MCF 10A (cell line): ENCODE data around the gene FADS1. TPM values are rescaled to one million over a fixed set of nuclear protein-coding genes. Genes with fewer than 3 reads are reported as not detected.

Experiments
- BruUV-seq: library from RNA; stranded (reverse); fragments of 400-500 nt; replicated peaks from 2 replicates; lab custom pipeline; 2021; lab: Mats Ljungman, UMichigan
- CTCF ChIA-PET: fragments of 300-600 bp; sonication (Branson Sonifier 250); formaldehyde crosslinking; extraction: SDS; loops from one replicate; lab custom pipeline; 2021; ENCODE audit warnings: antibody characterized with exemption, inconsistent platforms; lab: Yijun Ruan, JAX
- POLR2A ChIA-PET: fragments of 300-600, 350-650 bp; sonication (Branson Sonifier 250); formaldehyde crosslinking; extraction: SDS; loops from one replicate; lab custom pipeline; 2020; ENCODE audit warnings: antibody characterized with exemption, inconsistent platforms; lab: Yijun Ruan, JAX
- DNase-seq: peaks from one replicate; pipeline ENCODE4 v3.0.0-alpha.2; 2018; ENCODE audit not compliant: unreplicated experiment
- H3K27ac Mint-ChIP-seq: one replicate; pipeline ENCODE4 v1.8.0; 2022; ENCODE audit warnings: mild to moderate bottlenecking, low read depth, mixed read lengths; ENCODE audit not compliant: unreplicated experiment
- H3K27me3 Mint-ChIP-seq: one replicate; pipeline ENCODE4 v1.8.0; 2022; ENCODE audit warnings: mixed read lengths; ENCODE audit not compliant: insufficient read depth, unreplicated experiment
- H3K36me3 Mint-ChIP-seq: one replicate; pipeline ENCODE4 v1.8.0; 2022; ENCODE audit warnings: mild to moderate bottlenecking, moderate library complexity, mixed read lengths; ENCODE audit not compliant: insufficient read depth, unreplicated experiment
- H3K4me1 Mint-ChIP-seq: one replicate; pipeline ENCODE4 v1.8.0; 2022; ENCODE audit warnings: mixed read lengths; ENCODE audit not compliant: insufficient read depth, unreplicated experiment
- H3K4me3 Mint-ChIP-seq: one replicate; pipeline ENCODE4 v1.8.0; 2022; ENCODE audit warnings: mild to moderate bottlenecking, moderate library complexity, mixed read lengths; ENCODE audit not compliant: unreplicated experiment
- H3K9me3 Mint-ChIP-seq: one replicate; pipeline ENCODE4 v1.8.0; 2022; ENCODE audit warnings: mixed read lengths; ENCODE audit not compliant: unreplicated experiment
- intact Hi-C: fragments of 100-400 bp; cut with micrococcal nuclease; formaldehyde crosslinking; loops from 2 replicates; pipeline ENCODE4 v1.14.1; 2022
- total RNA-seq: library from RNA; stranded (reverse); gene quantifications from 2 replicates; pipeline ENCODE4 v1.2.3, GENCODE V29; 2022
- TF ChIP-seq, protein P1 (sequence below): fragments of 200-600 bp; IDR thresholded peaks from one replicate; pipeline ENCODE4 v1.8.0; 2022; ENCODE audit warnings: antibody characterized with exemption, mild to moderate bottlenecking; ENCODE audit not compliant: unreplicated experiment

The FADS1 gene
- total RNA-seq, 1 experiment from 2014 or later, result 27.5 TPM

- BruUV-seq, result no TSS peak
- ChIA-PET POLR2A (no interaction called here), CTCF (no interaction called here)
- no peaks in the 10 kb centered on the region for H3K27me3 Mint-ChIP-seq
- H3K36me3 Mint-ChIP-seq, result peaks cover 11% of the 10 kb centered on the region
- intact Hi-C loops, result no loop called here
- no peaks in the 10 kb centered on the region for H3K4me1 Mint-ChIP-seq
- no peak overlapping the region for H3K4me3 Mint-ChIP-seq
- TF ChIP-seq, protein P1, sequence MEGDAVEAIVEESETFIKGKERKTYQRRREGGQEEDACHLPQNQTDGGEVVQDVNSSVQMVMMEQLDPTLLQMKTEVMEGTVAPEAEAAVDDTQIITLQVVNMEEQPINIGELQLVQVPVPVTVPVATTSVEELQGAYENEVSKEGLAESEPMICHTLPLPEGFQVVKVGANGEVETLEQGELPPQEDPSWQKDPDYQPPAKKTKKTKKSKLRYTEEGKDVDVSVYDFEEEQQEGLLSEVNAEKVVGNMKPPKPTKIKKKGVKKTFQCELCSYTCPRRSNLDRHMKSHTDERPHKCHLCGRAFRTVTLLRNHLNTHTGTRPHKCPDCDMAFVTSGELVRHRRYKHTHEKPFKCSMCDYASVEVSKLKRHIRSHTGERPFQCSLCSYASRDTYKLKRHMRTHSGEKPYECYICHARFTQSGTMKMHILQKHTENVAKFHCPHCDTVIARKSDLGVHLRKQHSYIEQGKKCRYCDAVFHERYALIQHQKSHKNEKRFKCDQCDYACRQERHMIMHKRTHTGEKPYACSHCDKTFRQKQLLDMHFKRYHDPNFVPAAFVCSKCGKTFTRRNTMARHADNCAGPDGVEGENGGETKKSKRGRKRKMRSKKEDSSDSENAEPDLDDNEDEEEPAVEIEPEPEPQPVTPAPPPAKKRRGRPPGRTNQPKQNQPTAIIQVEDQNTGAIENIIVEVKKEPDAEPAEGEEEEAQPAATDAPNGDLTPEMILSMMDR, result no peak
- no peaks in the 10 kb centered on the region for H3K9me3 Mint-ChIP-seq
- H3K27ac Mint-ChIP-seq, result no peak overlapping the region
- DNase-seq, result no peak
Observed at GRCh38 chr11:61773809-61774208, 43.0 kb downstream of the FADS1 start.

GRCh38 chr11:61773356-61773755 lies 43.4 kb downstream of the FADS1 start:
- CTCF ChIA-PET, result no interaction called here
- no peak overlapping the region for H3K27ac Mint-ChIP-seq
- no peaks in the 10 kb centered on the region for H3K4me1 Mint-ChIP-seq
- no peaks in the 10 kb centered on the region for H3K27me3 Mint-ChIP-seq
- no TSS peak for BruUV-seq
- DNase-seq, result no peak
- intact Hi-C loops, result no loop called here
- peaks cover 7% of the 10 kb centered on the region for H3K36me3 Mint-ChIP-seq
- no peaks in the 10 kb centered on the region for H3K9me3 Mint-ChIP-seq
- no peak overlapping the region for H3K4me3 Mint-ChIP-seq
- TF ChIP-seq, protein P1, result no peak
- POLR2A ChIA-PET, result no interaction called here

DNA sequence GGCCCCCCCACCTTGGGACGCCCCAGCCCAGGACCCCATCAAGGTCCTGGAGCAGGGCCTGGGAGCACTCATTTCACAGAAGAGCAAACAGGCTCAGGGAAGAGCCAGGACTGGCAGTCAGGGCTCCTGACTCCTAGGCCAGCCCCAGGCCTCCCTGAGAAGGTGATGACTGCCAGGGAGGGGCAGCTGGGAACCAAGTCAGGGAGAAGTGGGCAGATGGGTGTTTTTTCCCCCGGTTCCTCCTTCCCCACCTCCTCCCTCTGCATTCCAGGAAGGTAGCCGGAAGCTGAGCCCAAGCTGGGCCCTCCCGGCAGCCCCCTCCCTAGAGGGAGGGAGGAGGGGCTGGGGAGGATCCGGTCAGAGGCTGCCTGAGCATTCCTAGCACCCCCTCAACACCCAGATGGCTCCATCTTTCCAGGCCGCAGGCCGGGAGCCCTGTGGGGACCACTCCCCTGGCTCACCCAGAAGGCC lies 44.8 kb downstream of the FADS1 start:
- ChIA-PET CTCF (interaction anchor here (0.6 kb wide), 2 partner anchors 11 to 511 kb away, joined by 3 read pairs; no protein-coding TSS in a partner anchor), POLR2A (no interaction called here)
- BruUV-seq, result no TSS peak
- Mint-ChIP-seq H3K27me3 (no peaks in the 10 kb centered on the region), H3K27ac (no peak overlapping the region), H3K36me3 (peaks cover 7% of the 10 kb centered on the region), H3K4me1 (no peaks in the 10 kb centered on the region), H3K9me3 (no peaks in the 10 kb centered on the region), H3K4me3 (no peak overlapping the region)
- no peak for DNase-seq
- intact Hi-C loops, result no loop called here
- TF ChIP-seq, protein P1, result no peak

- intact Hi-C loops, result no loop called here
- no TSS peak for BruUV-seq
- H3K4me1 Mint-ChIP-seq, result no peaks in the 10 kb centered on the region
- H3K9me3 Mint-ChIP-seq, result no peaks in the 10 kb centered on the region
- H3K27me3 Mint-ChIP-seq, result no peaks in the 10 kb centered on the region
- no peak overlapping the region for H3K4me3 Mint-ChIP-seq
- H3K36me3 Mint-ChIP-seq, result peaks cover 7% of the 10 kb centered on the region
- ChIA-PET CTCF (no interaction called here), POLR2A (no interaction called here)
- no peak overlapping the region for H3K27ac Mint-ChIP-seq
- TF ChIP-seq, protein P1, result no peak
- no peak for DNase-seq
Observed at GRCh38 chr11:61771195-61771894, 45.5 kb downstream of the FADS1 start.
